T-helper 22 cell (primary cell): ENCODE results near the gene RPL28.
"Not testable (repeated sequence)": the region's sequence is repeated elsewhere in the genome, so short reads cannot be mapped to it uniquely, and the experiment has no call there.

ENCODE experiments used
- DNase-seq: peaks from one replicate; pipeline ENCODE4 v3.0.0-alpha.2; 2020; ENCODE audit warnings: low read depth

RPL28 gene

GRCh38 chr19:55426042-55426441 is 40.3 kb downstream of the RPL28 start:
- no peak for DNase-seq

GRCh38 chr19:55431183-55431582 is 45.5 kb downstream of the RPL28 start:
- no peak for DNase-seq

GRCh38 chr19:55432241-55432959 is 46.7 kb downstream of the RPL28 start:
- DNase-seq: no peak

- no peak for DNase-seq
These were observed 47.6 kb downstream of the RPL28 start for GRCh38 chr19:55433292-55433691.

- no peak for DNase-seq
These were observed 48.7 kb downstream of the RPL28 start for GRCh38 chr19:55434356-55434919.

GRCh38 chr19:55435020-55435419 is 49.3 kb downstream of the RPL28 start:
- no peak for DNase-seq

- no peak for DNase-seq
These were observed 51.1 kb downstream of the RPL28 start for GRCh38 chr19:55436847-55437246.

- no peak for DNase-seq
These were observed 51.7 kb downstream of the RPL28 start for GRCh38 chr19:55437410-55437809.

GRCh38 chr19:55439052-55439451 is 53.3 kb downstream of the RPL28 start:
- no peak for DNase-seq

- DNase-seq: no peak
These were observed 54.8 kb downstream of the RPL28 start for GRCh38 chr19:55440411-55441105.

- no peak for DNase-seq
These were observed 55.6 kb downstream of the RPL28 start for GRCh38 chr19:55441319-55441691.

- no peak for DNase-seq
These were observed 56.1 kb downstream of the RPL28 start for GRCh38 chr19:55441692-55442321.

GRCh38 chr19:55442372-55442961 is 56.7 kb downstream of the RPL28 start:
- DNase-seq: no peak

- DNase-seq: no peak
These were observed 57.5 kb downstream of the RPL28 start, which contains the start of gene SHISA7 for GRCh38 chr19:55443045-55443823. Gene SHISA7 (minus strand): TSS chr19:55443300. CDS start chr19:55442863, 437 bp downstream.

GRCh38 chr19:55443824-55444480 is 58.2 kb downstream of the RPL28 start:
- no peak for DNase-seq

- DNase-seq: no peak
These were observed 58.9 kb downstream of the RPL28 start for GRCh38 chr19:55444646-55445045.

- no peak for DNase-seq
These were observed 60.3 kb downstream of the RPL28 start for GRCh38 chr19:55446060-55446459.

- DNase-seq: no peak
These were observed 61.9 kb downstream of the RPL28 start for GRCh38 chr19:55447421-55448174.

GRCh38 chr19:55448175-55448490 is 62.4 kb downstream of the RPL28 start:
- not testable (repeated sequence) for DNase-seq

- no peak for DNase-seq
These were observed 63.7 kb downstream of the RPL28 start for GRCh38 chr19:55449469-55449868.
